Activated CD8-positive, alpha-beta memory T cell treated with anti-CD3 and anti-CD28 coated beads, Interleukin-2, amount 50 U/mL, for 1 hour (primary cell): ENCODE data around the gene LRRC56.
"Not testable (repeated sequence)": the region's sequence is repeated elsewhere in the genome, so short reads cannot be mapped to it uniquely, and the experiment has no call there.

ENCODE experiments used
- DNase-seq: peaks from one replicate; pipeline ENCODE4 v3.0.0-alpha.2; 2020; ENCODE audit errors: extremely low read depth

The LRRC56 gene

GRCh38 chr11:559712-560304, 22.5 kb downstream of the LRRC56 start:
- no peak for DNase-seq

- DNase-seq = peak; percentile 83
Observed at GRCh38 chr11:560305-561147, 23.2 kb downstream of the LRRC56 start, which contains the start of the genes LMNTD2 and RASSF7. Gene LMNTD2, minus strand, starts transcription at chr11:560738. Its CDS starts 22 bp downstream, at chr11:560716. Gene RASSF7, plus strand, starts transcription at chr11:560970. Its CDS starts 799 bp downstream, at chr11:561769.

- DNase-seq = no peak
Observed at GRCh38 chr11:561148-562003, 24.0 kb downstream of the LRRC56 start.

- no peak for DNase-seq
Observed at GRCh38 chr11:562046-562645, 24.8 kb downstream of the LRRC56 start.

- no peak for DNase-seq
Observed at GRCh38 chr11:563066-563811, 25.9 kb downstream of the LRRC56 start.

- DNase-seq = no peak
Observed at GRCh38 chr11:563812-564578, 26.7 kb downstream of the LRRC56 start.

GRCh38 chr11:565921-566509, 28.7 kb downstream of the LRRC56 start:
- no peak for DNase-seq

GRCh38 chr11:567011-567628, 29.8 kb downstream of the LRRC56 start:
- no peak for DNase-seq

GRCh38 chr11:567629-568292, 30.4 kb downstream of the LRRC56 start:
- no peak for DNase-seq

- DNase-seq = peak; percentile 61
Observed at GRCh38 chr11:568306-569157, 31.2 kb downstream of the LRRC56 start.

GRCh38 chr11:569158-569885, 32.0 kb downstream of the LRRC56 start:
- no peak for DNase-seq

GRCh38 chr11:571802-572185, 34.5 kb downstream of the LRRC56 start:
- DNase-seq = no peak

GRCh38 chr11:573146-573759, 35.9 kb downstream of the LRRC56 start:
- no peak for DNase-seq

- not testable (repeated sequence) for DNase-seq
Observed at GRCh38 chr11:574031-574570, 36.8 kb downstream of the LRRC56 start.

GRCh38 chr11:574632-575312, 37.4 kb downstream of the LRRC56 start:
- DNase-seq = no peak
